NCI-H82 treated with DMSO at 0.1 percent for 48 hours (cell line): ENCODE measurements around the gene NXPH3.

Experiments used
- DNase-seq: peaks from one replicate; lab custom pipeline; 2025; ENCODE audit not compliant: unreplicated experiment; lab: John Stamatoyannopoulos, UW

Gene NXPH3

DNA sequence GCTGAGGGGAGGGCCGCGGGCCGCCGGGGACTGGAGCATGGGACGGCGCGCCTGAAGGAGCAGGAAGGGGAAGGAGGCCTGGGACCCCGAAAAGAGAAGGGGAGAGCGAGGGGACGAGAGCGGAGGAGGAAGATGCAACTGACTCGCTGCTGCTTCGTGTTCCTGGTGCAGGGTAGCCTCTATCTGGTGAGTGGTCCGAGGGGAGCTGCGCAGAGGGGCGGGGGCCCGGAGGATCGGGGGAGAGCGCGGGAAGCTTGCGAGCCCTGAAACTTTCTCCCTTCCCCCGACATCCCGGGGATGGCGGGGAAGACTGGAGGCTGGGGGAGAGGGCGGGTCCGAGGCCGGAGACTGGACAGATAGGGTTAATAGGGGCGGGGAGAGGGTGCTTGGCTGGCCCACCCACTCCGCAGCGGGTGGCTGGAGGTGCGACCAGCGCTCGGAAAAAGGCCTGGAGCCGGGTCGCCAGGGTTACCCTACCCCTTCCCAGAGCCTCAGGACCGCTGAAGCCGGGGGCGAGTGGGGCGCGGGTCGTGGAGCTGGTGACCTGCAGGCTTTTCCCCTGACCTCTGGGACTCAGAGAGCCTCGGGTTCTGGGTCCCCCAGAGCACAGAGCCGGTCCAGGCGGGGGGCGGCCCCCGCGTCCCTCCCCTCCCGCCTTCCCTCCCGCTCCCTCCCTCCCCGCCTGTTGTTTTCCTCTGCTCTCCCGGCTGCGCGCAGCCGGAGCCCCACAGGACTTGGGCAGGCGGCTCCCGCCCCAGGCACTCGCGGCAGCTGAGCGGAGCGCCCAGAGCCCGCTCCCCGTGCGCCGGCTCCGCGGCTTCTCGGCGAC lies 631 bp downstream of the NXPH3 start:
- no peak for DNase-seq

DNA sequence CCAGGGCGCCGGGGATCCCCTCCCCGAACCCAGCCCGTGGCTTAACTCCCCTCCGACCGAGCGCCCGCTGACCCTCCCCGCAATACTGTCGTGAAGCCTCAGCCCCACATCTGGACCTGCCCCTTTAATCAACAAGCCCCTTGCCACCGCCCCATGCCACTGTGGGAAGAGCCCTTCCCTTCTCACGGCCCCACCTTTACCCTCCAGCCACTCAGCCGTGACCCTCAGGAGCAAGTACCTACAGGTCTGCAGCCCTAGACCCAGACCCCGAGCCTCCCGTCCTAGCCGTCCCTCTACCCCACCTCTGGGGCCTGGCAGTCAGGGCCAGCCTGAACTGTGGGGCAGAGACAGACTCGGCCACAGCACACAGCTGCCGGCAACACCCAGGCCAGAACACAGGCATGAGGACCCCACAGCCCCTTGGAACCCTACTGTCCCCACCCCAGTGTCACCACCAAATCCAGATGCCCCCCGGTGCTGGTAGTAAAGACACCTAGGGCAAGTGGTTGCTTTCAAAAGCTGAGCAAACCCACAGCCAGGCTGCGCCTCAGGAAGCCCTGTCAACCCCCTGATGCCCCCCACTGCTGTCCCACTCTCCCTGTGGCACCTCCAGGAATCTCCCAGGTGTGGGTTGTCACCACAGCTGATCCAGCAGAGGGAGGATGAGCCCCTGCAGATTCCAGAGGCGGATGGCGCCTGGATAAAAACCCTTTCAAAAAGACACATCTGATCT lies 1.4 kb downstream of the NXPH3 start:
- no peak for DNase-seq

DNA sequence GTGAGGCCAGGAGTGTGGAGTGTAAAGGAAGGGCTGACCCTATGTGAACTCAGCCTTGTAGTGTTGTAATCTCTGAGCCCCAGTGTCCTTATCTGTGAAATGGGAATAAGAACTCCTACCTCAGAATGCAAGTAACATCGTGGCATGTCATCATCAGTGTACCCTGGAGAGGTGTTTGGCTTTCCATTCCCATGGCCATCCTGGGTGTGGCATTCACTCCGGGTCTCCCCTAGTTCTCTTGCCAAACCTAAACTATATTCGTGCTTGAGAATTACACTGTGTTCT lies 1.9 kb downstream of the NXPH3 start:
- no peak for DNase-seq

DNA sequence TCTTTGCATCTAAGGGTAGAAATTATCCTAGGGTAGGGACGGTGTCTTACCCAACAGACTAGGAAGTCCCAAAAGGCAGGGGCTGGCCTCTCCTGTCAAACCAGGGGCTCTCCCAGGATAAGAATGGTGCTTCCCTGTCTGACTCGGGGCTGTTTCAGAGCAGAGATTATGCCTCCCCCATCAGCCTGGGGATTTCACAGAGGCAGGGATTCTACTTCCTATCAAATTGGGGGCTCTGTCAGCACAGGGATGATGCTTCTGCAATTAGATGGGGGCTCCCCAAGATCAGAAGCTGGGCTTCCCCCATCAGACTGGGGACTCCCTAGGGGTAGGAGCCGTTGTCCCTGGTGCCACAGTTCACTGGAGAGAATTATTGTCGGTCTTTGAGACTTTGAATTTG lies 2.3 kb downstream of the NXPH3 start:
- DNase-seq: no peak

- no peak for DNase-seq
Measured at GRCh38 chr17:49578414-49578813, 2.7 kb downstream of the NXPH3 start.

- DNase-seq: no peak
Measured at GRCh38 chr17:49578952-49579500, 3.4 kb downstream of the NXPH3 start.

- no peak for DNase-seq
Measured at GRCh38 chr17:49579522-49579921, 3.9 kb downstream of the NXPH3 start.

- no peak for DNase-seq
Measured at GRCh38 chr17:49580055-49580721, 4.5 kb downstream of the NXPH3 start.

GRCh38 chr17:49580981-49581647 lies 5.4 kb downstream of the NXPH3 start:
- DNase-seq: no peak

GRCh38 chr17:49581648-49581998 lies 6.0 kb downstream of the NXPH3 start:
- no peak for DNase-seq

- no peak for DNase-seq
Measured at GRCh38 chr17:49582055-49582722, 6.5 kb downstream of the NXPH3 start.

GRCh38 chr17:49582789-49583188 lies 7.1 kb downstream of the NXPH3 start:
- DNase-seq: no peak

DNA sequence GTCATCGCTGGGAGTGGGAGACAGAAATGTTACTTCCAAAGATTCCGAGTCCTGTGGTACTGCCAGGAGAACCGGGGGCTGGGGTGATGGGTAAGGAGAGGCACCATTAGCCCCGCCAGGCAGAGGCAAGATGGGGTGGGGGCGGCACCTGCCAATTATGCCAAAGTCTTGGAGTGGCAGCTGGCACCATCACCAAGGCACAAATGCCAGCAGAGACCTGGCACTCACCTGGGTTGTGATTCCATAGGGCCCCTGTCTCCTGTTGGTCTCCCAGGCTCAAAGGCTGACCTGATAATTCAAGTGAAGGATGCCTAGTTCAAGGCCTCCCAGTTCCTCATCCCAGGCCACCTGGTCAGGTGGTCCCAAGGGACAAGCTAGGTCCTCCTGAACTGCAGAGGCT lies 7.6 kb downstream of the NXPH3 start:
- DNase-seq: no peak

DNA sequence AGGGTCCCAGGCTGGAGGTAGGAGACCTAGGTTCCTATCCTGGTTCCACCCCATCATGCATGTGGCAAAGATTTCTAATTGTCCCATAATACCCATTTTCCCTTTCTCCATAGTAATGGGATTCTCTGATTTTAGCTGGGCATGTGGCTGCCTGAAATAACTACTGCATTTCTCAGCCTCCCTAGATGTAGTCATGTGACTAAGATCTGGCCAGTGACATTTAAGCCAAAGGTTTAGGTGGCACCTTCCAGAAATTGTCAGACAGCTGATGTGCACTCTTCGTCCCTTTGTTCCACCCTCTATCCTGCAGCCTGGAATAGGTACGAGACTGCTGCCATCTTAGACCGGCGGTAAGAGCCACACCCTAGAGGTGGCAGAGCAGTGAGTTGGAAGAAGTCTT lies 8.2 kb downstream of the NXPH3 start:
- no peak for DNase-seq

DNA sequence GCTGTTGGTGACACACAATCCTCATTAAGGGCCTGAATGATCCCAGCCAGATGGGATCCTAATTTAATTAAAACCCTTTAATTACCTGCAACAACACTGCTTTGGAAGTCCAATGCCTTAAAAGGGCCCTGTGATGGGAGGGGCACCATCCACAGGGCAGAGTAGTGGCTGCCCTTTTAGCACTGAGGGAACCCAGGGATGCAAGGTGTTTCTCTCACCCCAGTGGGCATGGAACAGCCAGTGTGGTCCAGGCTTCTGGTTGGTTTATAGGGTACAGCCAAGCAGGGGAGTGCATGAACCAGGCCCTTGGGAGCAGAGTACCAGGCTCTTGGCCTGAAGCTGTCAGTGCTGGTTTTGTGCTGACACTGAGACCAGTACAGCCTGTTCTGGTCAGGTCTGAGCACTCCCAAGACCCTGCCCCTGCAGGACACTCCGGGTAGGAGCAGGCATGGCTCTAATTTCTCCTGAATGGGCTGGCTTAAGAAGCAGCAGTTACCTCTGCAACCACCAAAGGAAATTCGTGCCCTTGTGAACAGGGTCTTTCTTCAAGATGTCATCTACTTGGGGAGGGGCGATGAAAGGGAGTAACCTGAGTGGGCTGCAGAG lies 9.9 kb downstream of the NXPH3 start:
- DNase-seq: peak; percentile 53

GRCh38 chr17:49587366-49588073 lies 11.8 kb downstream of the NXPH3 start:
- DNase-seq: no peak

DNA sequence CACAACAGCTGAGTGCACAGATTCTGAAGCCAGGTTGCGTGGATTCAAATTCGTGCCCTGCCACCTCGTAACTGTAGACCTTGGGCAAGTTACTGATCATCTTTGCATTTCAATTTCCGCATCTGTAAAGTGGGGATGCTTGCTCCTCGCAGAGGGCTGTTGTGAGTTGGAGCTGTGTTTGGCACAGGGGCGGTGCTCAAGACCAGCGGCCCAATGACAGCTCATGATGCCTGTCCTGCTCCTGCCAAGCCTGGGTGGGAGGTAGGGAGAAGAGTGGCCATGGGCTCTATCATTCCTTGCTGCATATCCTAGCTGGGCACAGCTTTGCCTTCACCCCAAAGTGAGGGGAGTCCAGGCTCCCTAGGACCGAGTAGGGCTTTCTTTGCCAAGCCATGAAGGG lies 12.6 kb downstream of the NXPH3 start:
- no peak for DNase-seq

GRCh38 chr17:49588726-49589576 lies 13.3 kb downstream of the NXPH3 start:
- DNase-seq: no peak

GRCh38 chr17:49589577-49589927 lies 13.9 kb downstream of the NXPH3 start:
- DNase-seq: no peak
